Lower lobe of right lung (tissue), 2 donors: ENCODE data around the gene DIS3L2. TPM values are rescaled to one million over a fixed set of nuclear protein-coding genes. Genes with fewer than 3 reads are reported as not detected.

Experiments
- ATAC-seq, 2 donors: fragments of 200-7000 bp; cut with Tn5 transposase; one replicate each; pipeline ENCODE4 v1.9.1; 2020 to 2022; ENCODE audit warnings: mild to moderate bottlenecking in 2 of 2, moderate library complexity in 2 of 2
- DNase-seq: peaks from one replicate; pipeline ENCODE4 v3.0.0-alpha.2; 2020
- H3K27ac ChIP-seq: fragments of 200-600 bp; one replicate; pipeline ENCODE4 v1.8.0; 2022
- H3K27me3 ChIP-seq: fragments of 200-600 bp; one replicate; pipeline ENCODE4 v1.8.0; 2022; ENCODE audit warnings: low read depth
- H3K36me3 ChIP-seq: fragments of 200-600 bp; one replicate; pipeline ENCODE4 v1.8.0; 2022; ENCODE audit warnings: mild to moderate bottlenecking
- H3K4me1 ChIP-seq: fragments of 200-600 bp; one replicate; pipeline ENCODE4 v1.8.0; 2022
- H3K4me3 ChIP-seq: fragments of 200-600 bp; one replicate; pipeline ENCODE4 v1.8.0; 2022; ENCODE audit warnings: mild to moderate bottlenecking
- H3K9me3 ChIP-seq: fragments of 200-600 bp; one replicate; pipeline ENCODE4 v1.8.0; 2022
- intact Hi-C: fragments of 100-400 bp; cut with DNase I; formaldehyde crosslinking; loops from one replicate; pipeline ENCODE4 v1.11.0; 2022
- total RNA-seq: library from RNA; stranded (reverse); fragmentation: NEBNext Ultra II Directional; extraction: Animal tissue kit (Norgen Biotek cat#: 25700); gene quantifications from one replicate; pipeline ENCODE4 v1.2.1, GENCODE V29; 2021
- TF ChIP-seq, protein P1 (sequence below): fragments of 200-600 bp; IDR thresholded peaks from one replicate; pipeline ENCODE4 v1.8.0; 2022; ENCODE audit warnings: antibody characterized with exemption, mild to moderate bottlenecking
- donor health status: DM: no; HTN: yes; CAD: no; lungs with severe emphysema.

The DIS3L2 gene
- total RNA-seq, 1 donor from 2014 or later = 34.4 TPM

GRCh38 chr2:231934441-231935206 lies 26.9 kb upstream of the DIS3L2 start:
- H3K4me3 ChIP-seq = no peak overlapping the region
- H3K9me3 ChIP-seq = no peaks in the 10 kb centered on the region
- ATAC-seq (peak; percentile 12 to 21), DNase-seq (no peak)
- H3K27ac ChIP-seq = no peak overlapping the region
- intact Hi-C loops = no loop called here
- H3K4me1 ChIP-seq = no peaks in the 10 kb centered on the region
- no peaks in the 10 kb centered on the region for H3K36me3 ChIP-seq
- H3K27me3 ChIP-seq = peaks cover 5% of the 10 kb centered on the region
- TF ChIP-seq, protein P1, sequence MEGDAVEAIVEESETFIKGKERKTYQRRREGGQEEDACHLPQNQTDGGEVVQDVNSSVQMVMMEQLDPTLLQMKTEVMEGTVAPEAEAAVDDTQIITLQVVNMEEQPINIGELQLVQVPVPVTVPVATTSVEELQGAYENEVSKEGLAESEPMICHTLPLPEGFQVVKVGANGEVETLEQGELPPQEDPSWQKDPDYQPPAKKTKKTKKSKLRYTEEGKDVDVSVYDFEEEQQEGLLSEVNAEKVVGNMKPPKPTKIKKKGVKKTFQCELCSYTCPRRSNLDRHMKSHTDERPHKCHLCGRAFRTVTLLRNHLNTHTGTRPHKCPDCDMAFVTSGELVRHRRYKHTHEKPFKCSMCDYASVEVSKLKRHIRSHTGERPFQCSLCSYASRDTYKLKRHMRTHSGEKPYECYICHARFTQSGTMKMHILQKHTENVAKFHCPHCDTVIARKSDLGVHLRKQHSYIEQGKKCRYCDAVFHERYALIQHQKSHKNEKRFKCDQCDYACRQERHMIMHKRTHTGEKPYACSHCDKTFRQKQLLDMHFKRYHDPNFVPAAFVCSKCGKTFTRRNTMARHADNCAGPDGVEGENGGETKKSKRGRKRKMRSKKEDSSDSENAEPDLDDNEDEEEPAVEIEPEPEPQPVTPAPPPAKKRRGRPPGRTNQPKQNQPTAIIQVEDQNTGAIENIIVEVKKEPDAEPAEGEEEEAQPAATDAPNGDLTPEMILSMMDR = no peak

DNA sequence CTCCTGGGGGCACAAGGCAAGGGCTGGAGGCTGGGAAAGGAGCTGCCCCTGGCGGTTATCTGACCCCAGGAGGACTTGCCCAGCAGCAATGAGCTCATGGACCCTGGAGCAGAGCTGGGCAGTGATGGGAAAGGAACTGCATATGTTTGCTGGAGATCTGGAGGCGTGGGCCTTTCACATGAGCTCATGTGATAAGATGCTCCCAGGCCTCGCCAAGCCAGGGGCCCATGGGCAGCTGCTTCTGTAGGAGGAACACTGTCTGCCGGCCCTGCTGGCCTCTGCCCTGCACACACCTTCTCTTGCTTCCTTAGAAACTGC lies 26.3 kb upstream of the DIS3L2 start:
- ATAC-seq (no peak), DNase-seq (no peak)
- intact Hi-C loops = no loop called here

GRCh38 chr2:231935815-231936214 lies 25.7 kb upstream of the DIS3L2 start:
- TF ChIP-seq, protein P1 = no peak
- DNase-seq (no peak), ATAC-seq (no peak)
- H3K27me3 ChIP-seq = peaks cover 2% of the 10 kb centered on the region
- intact Hi-C loops = no loop called here
- H3K36me3 ChIP-seq = no peaks in the 10 kb centered on the region
- no peak overlapping the region for H3K4me3 ChIP-seq
- H3K9me3 ChIP-seq = no peaks in the 10 kb centered on the region
- H3K27ac ChIP-seq = no peak overlapping the region
- no peaks in the 10 kb centered on the region for H3K4me1 ChIP-seq

More for the DNA sequence above, 26.3 kb upstream of the DIS3L2 start:
- no peak overlapping the region for H3K4me3 ChIP-seq
- no peaks in the 10 kb centered on the region for H3K36me3 ChIP-seq
- H3K27me3 ChIP-seq = peaks cover 5% of the 10 kb centered on the region
- H3K27ac ChIP-seq = no peak overlapping the region
- TF ChIP-seq, protein P1 = no peak
- no peaks in the 10 kb centered on the region for H3K4me1 ChIP-seq
- H3K9me3 ChIP-seq = no peaks in the 10 kb centered on the region

- DNase-seq = no peak
- TF ChIP-seq, protein P1 = no peak
- no peaks in the 10 kb centered on the region for H3K4me1 ChIP-seq
- H3K27ac ChIP-seq = no peak overlapping the region
- no peaks in the 10 kb centered on the region for H3K27me3 ChIP-seq
- H3K9me3 ChIP-seq = no peaks in the 10 kb centered on the region
- H3K4me3 ChIP-seq = no peak overlapping the region
- no peak for ATAC-seq
- H3K36me3 ChIP-seq = no peaks in the 10 kb centered on the region
- intact Hi-C loops = no loop called here
Measured at GRCh38 chr2:231936491-231936890, 25.0 kb upstream of the DIS3L2 start.

DNA sequence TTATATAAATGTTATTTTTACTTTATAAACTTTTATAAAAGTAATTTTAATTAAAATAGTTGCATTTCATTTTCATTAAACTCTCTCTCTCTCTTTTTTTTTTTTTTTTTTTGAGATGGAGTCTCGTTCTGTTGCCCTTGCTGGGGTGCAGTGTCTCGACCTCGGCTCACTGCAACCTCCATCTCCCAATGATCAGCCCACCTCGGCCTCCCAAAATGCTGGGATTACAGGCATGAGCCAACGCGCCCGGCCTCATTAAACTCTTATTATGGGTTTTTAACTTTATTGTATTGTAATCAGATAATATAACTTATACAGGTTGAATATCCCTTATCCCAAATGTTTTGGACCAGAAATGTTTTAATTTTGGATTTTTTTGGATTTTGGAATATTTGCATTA lies 24.5 kb upstream of the DIS3L2 start:
- TF ChIP-seq, protein P1 = no peak
- peaks cover 4% of the 10 kb centered on the region for H3K27me3 ChIP-seq
- H3K4me1 ChIP-seq = no peaks in the 10 kb centered on the region
- H3K4me3 ChIP-seq = no peak overlapping the region
- DNase-seq (no peak), ATAC-seq (no peak)
- no peaks in the 10 kb centered on the region for H3K9me3 ChIP-seq
- H3K36me3 ChIP-seq = no peaks in the 10 kb centered on the region
- intact Hi-C loops = no loop called here
- no peak overlapping the region for H3K27ac ChIP-seq
